ENCODE results near the gene RBKS.
"Not testable (repeated sequence)": the region's sequence is repeated elsewhere in the genome, so short reads cannot be mapped to it uniquely, and the experiment has no call there.

RBKS gene

GRCh38 chr2:27779417-27780055, 110.7 kb downstream of the RBKS start:
- Mint-ChIP-seq H3K36me3 (ENCODE audit: low read depth) (peaks cover 27% of the 10 kb centered on the region), H3K27me3 (ENCODE audit: low read depth) (no peaks in the 10 kb centered on the region), H3K4me3 (no peak overlapping the region), H3K9me3 (no peaks in the 10 kb centered on the region), H3K27ac (no peak overlapping the region), H3K4me1 (ENCODE audit: low read depth) (peaks cover 4% of the 10 kb centered on the region)
- no peak for DNase-seq (ENCODE audit: low spot score)

GRCh38 chr2:27776696-27777095, 113.5 kb downstream of the RBKS start:
- DNase-seq (ENCODE audit: low spot score), result no peak
- Mint-ChIP-seq H3K4me1 (ENCODE audit: low read depth) (peaks cover 19% of the 10 kb centered on the region), H3K27ac (no peak overlapping the region), H3K36me3 (ENCODE audit: low read depth) (peaks cover 42% of the 10 kb centered on the region), H3K27me3 (ENCODE audit: low read depth) (no peaks in the 10 kb centered on the region), H3K4me3 (no peak overlapping the region), H3K9me3 (no peaks in the 10 kb centered on the region)

- Mint-ChIP-seq H3K9me3 (no peaks in the 10 kb centered on the region), H3K27me3 (ENCODE audit: low read depth) (no peaks in the 10 kb centered on the region), H3K27ac (no peak overlapping the region), H3K4me3 (no peak overlapping the region), H3K4me1 (ENCODE audit: low read depth) (peaks cover 20% of the 10 kb centered on the region), H3K36me3 (ENCODE audit: low read depth) (peaks cover 46% of the 10 kb centered on the region)
- DNase-seq (ENCODE audit: low spot score), result no peak
Measured at GRCh38 chr2:27776097-27776496, 114.1 kb downstream of the RBKS start.

DNA sequence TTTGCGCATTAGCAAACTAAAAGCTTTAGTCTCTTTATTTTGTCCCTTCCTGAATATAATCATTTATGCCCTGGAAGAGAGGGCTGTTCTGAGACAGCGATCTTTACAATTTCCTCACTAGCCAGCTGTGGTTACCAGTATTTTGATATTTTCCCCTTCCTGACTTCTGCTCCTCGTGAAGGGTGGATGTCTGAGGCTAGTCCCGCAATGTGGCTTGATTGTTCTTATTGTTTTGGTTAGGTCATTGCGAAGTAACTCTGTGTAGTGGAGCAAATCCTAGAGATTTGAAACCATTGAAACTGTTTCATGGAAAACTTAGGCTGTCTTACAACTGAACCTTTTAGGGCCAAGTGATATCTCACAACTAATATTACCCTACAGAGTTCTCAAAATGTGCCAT, 116.2 kb downstream of the RBKS start:
- H3K9me3 Mint-ChIP-seq, result no peaks in the 10 kb centered on the region
- peaks cover 26% of the 10 kb centered on the region for H3K4me1 Mint-ChIP-seq (ENCODE audit: low read depth)
- peak overlapping the region; percentile 21 for H3K4me3 Mint-ChIP-seq
- no peak for DNase-seq (ENCODE audit: low spot score)
- peaks cover 34% of the 10 kb centered on the region for H3K36me3 Mint-ChIP-seq (ENCODE audit: low read depth)
- no peaks in the 10 kb centered on the region for H3K27me3 Mint-ChIP-seq (ENCODE audit: low read depth)
- H3K27ac Mint-ChIP-seq, result no peak overlapping the region

DNA sequence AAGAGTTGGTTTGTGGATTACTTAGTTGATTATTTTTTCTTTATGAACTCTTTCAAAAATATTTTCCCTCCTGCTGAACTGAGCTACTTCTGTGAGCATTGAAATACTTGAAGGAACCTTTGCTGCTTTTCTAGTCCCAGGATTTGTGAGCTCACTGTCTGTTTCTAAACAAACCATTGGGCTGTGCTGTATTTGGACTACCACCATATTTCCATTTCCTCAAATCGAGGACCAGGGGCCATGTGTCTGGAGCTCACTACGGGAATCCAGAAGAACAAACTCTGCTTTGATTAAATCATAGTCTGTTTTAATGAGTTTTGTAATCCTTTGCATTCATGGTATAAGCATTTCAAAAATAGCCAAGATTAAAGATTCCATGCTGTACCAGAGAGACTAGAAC, 117.4 kb downstream of the RBKS start:
- H3K27ac Mint-ChIP-seq, result peak overlapping the region; percentile 12
- H3K27me3 Mint-ChIP-seq (ENCODE audit: low read depth), result no peaks in the 10 kb centered on the region
- H3K9me3 Mint-ChIP-seq, result no peaks in the 10 kb centered on the region
- H3K4me3 Mint-ChIP-seq, result peak overlapping the region; percentile 99
- H3K36me3 Mint-ChIP-seq (ENCODE audit: low read depth), result peaks cover 31% of the 10 kb centered on the region
- H3K4me1 Mint-ChIP-seq (ENCODE audit: low read depth), result peaks cover 22% of the 10 kb centered on the region
- no peak for DNase-seq (ENCODE audit: low spot score)

DNA sequence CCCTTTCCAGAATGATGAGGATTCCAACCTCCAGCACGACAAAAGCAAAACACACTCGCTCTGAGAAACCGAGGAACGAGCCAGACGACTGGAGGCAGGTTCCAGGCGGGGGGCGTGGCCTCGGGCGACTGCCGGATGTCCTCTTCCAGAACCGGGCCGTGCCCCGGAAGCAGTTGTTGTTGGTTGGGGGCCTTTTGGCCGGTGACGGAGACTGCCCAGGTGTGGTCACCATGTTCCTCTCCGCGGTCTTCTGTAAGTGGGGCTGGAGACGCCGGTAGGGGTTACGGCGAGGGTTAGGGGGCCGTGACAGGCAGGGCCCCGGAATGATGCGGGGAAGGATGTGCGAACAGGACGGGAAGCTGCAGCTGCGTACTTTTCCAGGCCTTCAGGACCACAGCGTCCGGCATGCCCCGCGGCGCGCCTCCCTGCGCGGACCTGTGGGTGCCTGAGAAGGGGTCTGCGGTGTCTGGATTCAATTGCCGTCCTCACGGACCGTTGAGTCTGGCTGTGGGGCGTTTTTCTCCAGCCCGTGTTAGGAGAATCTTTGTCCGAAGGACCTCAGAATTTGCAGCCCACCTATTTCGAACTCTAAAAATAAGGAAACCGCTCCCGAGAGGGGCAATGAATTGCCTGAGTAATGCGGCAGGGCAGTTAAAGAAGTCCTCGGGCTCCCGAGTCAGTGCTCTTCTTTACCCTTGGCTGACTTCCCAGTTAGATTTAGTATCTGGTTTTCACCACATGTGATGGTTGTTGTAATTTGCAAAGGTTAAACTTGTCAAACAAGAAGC, 118.4 kb downstream of the RBKS start, which contains the start of gene MRPL33:
MRPL33 (plus strand) TSS at position 172 of the 788 bp plus-strand sequence; CDS start at position 231, 59 bp downstream.
- Mint-ChIP-seq H3K4me1 (ENCODE audit: low read depth) (peaks cover 22% of the 10 kb centered on the region), H3K27me3 (ENCODE audit: low read depth) (no peaks in the 10 kb centered on the region), H3K27ac (peak within 1 kb of the TSS; percentile 96), H3K4me3 (peak within 1 kb of the TSS; percentile 99), H3K36me3 (ENCODE audit: low read depth) (peaks cover 31% of the 10 kb centered on the region), H3K9me3 (no peaks in the 10 kb centered on the region)
- DNase-seq (ENCODE audit: low spot score), result peak; percentile 89

- no peak for DNase-seq (ENCODE audit: low spot score)
- Mint-ChIP-seq H3K27me3 (ENCODE audit: low read depth) (no peaks in the 10 kb centered on the region), H3K36me3 (ENCODE audit: low read depth) (peaks cover 29% of the 10 kb centered on the region), H3K4me3 (peak overlapping the region; percentile 99), H3K4me1 (ENCODE audit: low read depth) (peaks cover 25% of the 10 kb centered on the region), H3K9me3 (no peaks in the 10 kb centered on the region), H3K27ac (peak overlapping the region; percentile 96)
Measured at GRCh38 chr2:27771202-27771547, 119.0 kb downstream of the RBKS start.

GRCh38 chr2:27766287-27766661, 123.9 kb downstream of the RBKS start:
- Mint-ChIP-seq H3K36me3 (ENCODE audit: low read depth) (no peaks in the 10 kb centered on the region), H3K4me1 (ENCODE audit: low read depth) (peaks cover 13% of the 10 kb centered on the region), H3K27ac (no peak overlapping the region), H3K27me3 (ENCODE audit: low read depth) (no peaks in the 10 kb centered on the region), H3K4me3 (peak overlapping the region; percentile 24), H3K9me3 (no peaks in the 10 kb centered on the region)
- no peak for DNase-seq (ENCODE audit: low spot score)

GRCh38 chr2:27765621-27766286, 124.4 kb downstream of the RBKS start:
- H3K27me3 Mint-ChIP-seq (ENCODE audit: low read depth), result no peaks in the 10 kb centered on the region
- DNase-seq (ENCODE audit: low spot score), result peak; percentile 27

DNA sequence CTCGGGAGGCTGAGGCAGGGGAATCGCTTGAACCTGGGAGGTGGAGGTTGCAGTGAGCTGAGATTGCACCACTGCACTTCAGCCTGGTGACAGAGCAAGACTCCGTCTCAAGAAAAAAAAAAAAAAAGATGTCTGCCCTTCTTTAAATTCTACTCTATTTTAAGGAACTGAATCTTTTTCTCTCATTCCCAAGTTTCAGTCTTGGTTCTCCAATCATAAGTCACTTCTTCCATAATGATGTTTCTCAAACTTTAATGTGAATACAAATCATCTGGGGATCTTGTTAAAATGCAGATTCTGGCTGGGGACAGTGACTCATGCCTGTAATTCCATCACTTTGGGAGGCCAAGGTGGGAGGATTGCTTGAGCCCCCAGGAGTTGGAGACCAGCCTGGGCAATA, 125.7 kb downstream of the RBKS start:
- not testable (repeated sequence) for H3K36me3 Mint-ChIP-seq (ENCODE audit: low read depth); DNase-seq (ENCODE audit: low spot score); H3K9me3 Mint-ChIP-seq; H3K27ac Mint-ChIP-seq; H3K4me1 Mint-ChIP-seq (ENCODE audit: low read depth); H3K27me3 Mint-ChIP-seq (ENCODE audit: low read depth); H3K4me3 Mint-ChIP-seq

More at GRCh38 chr2:27765621-27766286, 124.4 kb downstream of the RBKS start:
- peak overlapping the region; percentile 28 for H3K27ac Mint-ChIP-seq
- H3K4me1 Mint-ChIP-seq (ENCODE audit: low read depth), result peaks cover 8% of the 10 kb centered on the region
- peak overlapping the region; percentile 24 for H3K4me3 Mint-ChIP-seq
- no peaks in the 10 kb centered on the region for H3K9me3 Mint-ChIP-seq
- H3K36me3 Mint-ChIP-seq (ENCODE audit: low read depth), result no peaks in the 10 kb centered on the region

DNA sequence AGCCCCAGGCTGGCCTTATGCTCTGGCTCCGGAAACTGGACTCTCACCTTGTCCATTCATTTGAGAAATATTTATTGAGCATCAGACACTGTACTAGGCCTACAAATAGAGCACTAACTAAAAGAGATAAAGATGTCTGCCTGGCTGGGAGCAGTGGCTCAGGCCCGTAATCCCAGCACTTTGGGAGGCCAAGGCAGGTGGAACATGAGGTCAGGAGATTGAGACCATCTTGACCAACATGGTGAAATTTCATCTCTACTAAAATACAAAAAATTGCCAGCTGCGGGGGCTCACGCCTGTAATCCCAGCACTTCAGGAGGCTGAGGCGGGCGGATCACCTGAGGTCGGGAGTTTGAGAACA, 126.3 kb downstream of the RBKS start:
- no peaks in the 10 kb centered on the region for H3K27me3 Mint-ChIP-seq (ENCODE audit: low read depth)
- H3K4me3 Mint-ChIP-seq, result no peak overlapping the region
- no peaks in the 10 kb centered on the region for H3K9me3 Mint-ChIP-seq
- no peak overlapping the region for H3K27ac Mint-ChIP-seq
- DNase-seq (ENCODE audit: low spot score), result no peak
- H3K4me1 Mint-ChIP-seq (ENCODE audit: low read depth), result peaks cover 6% of the 10 kb centered on the region
- H3K36me3 Mint-ChIP-seq (ENCODE audit: low read depth), result no peaks in the 10 kb centered on the region

DNA sequence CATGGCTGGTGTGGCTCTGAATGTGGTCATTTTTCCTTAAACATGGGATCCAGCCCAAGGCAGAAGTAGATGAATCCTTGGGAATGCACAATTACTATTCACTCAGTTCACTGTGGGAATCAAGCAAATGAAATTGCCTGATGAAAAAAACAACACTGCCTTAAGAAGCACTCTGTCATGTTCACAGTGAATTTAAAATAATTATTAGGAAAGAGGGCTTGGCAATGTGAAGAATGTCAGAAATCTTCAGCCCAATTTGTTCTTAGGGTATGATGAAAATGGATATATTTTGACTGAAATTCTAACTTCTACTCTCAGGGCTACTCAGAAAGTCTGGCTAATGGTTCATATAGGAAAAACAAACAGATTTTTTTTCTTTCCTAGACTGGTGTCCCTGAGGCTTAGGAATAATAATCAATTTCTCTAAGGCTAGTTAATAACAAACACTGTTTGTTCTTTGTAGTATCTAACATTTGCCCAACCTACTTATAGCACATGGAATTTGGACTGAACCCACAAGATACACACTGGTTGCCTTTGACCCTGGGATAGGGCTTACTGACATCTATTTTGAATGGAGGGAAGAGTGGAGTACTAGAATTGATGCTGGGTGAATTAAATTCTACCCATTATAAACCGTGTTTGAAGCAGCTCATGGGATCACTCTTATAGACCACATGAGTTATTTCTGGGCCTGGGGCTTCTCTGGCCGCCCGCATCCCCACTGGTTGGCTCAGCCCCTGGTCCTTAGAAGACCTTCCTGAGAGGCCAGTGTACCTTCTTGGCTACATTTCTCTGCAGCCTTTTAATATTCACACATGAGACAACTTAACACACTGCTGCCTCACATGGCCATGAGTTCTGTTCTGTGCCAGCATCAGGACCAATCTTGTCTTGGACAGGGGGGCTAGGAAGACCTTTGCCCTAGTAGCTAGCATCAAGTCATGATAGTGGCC, 127.0 kb downstream of the RBKS start:
- Mint-ChIP-seq H3K27me3 (ENCODE audit: low read depth) (no peaks in the 10 kb centered on the region), H3K4me1 (ENCODE audit: low read depth) (peaks cover 6% of the 10 kb centered on the region), H3K9me3 (no peaks in the 10 kb centered on the region), H3K4me3 (no peak overlapping the region), H3K36me3 (ENCODE audit: low read depth) (no peaks in the 10 kb centered on the region), H3K27ac (no peak overlapping the region)
- no peak for DNase-seq (ENCODE audit: low spot score)

DNA sequence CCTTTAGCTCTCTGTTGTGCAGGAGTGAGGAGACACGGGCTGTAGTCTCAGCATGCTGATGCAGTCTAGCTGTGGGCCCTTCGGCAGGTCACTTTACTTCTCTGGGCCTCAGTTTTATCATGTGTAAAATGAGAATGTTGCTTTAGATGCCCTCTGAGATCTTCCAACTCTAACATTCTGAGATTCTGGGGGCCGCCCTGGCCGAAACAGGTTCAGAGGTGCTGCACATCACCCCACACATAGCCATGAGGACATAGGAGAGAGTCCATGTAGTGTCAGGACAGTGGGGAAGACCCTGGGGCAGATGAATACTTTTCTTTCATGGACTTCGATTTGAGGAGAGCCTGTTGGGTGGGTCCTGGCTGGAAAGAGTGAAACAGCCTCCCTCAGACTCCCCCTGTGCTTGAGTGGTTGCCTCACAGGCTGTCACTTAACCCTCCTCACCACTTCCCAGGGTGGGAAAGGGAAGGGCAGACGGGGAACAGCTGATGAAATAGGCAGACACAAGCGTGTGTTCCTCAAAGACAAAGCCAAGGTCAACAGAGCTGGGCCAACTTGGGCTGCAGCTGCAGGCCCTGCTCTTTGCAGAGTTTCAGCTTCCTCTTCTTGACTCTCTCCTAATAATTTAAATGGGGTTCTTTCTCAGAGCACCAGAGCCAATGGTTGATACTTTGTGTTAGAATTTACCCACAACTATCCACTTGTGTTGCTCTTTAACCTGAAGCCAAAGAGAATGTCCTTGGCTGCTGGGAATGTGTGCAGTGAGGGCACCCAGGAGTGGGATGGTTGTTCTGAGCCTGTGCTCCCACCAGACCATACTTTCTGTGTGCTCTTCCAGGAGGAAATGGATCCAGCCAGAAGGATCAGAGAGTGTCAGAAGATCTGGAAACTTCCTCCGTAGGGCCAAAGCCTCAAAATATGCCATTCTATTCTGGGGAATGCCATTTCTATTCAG, 133.4 kb downstream of the RBKS start:
- DNase-seq (ENCODE audit: low spot score), result no peak
- Mint-ChIP-seq H3K27ac (no peak overlapping the region), H3K27me3 (ENCODE audit: low read depth) (no peaks in the 10 kb centered on the region), H3K9me3 (no peaks in the 10 kb centered on the region), H3K4me3 (no peak overlapping the region), H3K4me1 (ENCODE audit: low read depth) (no peaks in the 10 kb centered on the region), H3K36me3 (ENCODE audit: low read depth) (no peaks in the 10 kb centered on the region)
